Measurements from ENCODE around the gene CSN1S1.

Gene CSN1S1

DNA sequence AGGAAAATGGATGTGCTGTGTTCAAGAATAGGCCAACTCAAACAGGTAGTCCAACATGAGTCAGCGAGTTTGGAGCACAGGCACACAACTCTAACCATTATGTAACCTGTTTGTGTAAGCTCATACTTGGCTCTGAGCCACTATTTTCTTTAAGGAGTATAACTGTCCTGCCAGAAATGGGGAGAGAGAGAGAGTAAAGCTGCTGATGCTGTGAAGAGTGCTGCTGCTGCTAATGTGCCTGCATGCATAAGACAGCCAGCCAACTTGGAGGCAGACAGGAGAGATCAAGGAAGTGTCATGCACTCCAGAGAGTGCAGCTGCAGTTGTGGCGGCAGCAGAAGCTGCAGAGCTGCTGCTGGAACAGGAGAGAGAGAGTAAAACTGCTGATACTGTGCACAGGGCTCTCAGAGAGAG lies 53.2 kb downstream of the CSN1S1 start:
- DNase-seq (ENCODE audit: low read depth, low spot score), result peak; percentile 16
- no peak overlapping the region for H3K4me3 ChIP-seq (ENCODE audit: low read length)

- no peak overlapping the region for H3K4me3 ChIP-seq (ENCODE audit: low read length)
- no peak for DNase-seq (ENCODE audit: low read depth, low spot score)
These were observed 55.8 kb downstream of the CSN1S1 start for GRCh38 chr4:69986663-69987062.

GRCh38 chr4:69991016-69991415 lies 60.1 kb downstream of the CSN1S1 start:
- DNase-seq (ENCODE audit: low read depth, low spot score), result no peak
- no peak overlapping the region for H3K4me3 ChIP-seq (ENCODE audit: low read length)

DNA sequence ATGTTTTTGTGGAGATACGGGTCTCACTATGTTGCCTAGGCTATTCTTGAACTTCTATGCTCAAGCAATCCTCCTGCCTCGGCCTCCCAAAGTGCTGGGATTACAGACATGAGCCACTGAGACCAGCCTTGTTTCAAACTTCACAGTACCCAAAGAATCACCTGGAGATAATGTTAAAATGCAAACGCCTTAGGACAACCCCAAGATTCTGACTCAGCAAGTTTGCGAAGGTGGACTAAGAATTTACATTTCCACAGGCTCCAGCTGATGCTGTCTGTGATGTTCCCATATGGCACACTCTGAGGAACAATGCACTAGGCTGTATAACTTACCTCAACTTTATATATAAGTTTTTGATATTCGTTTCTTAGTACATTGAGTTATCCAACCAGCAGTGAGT lies 63.9 kb downstream of the CSN1S1 start:
- H3K4me3 ChIP-seq (ENCODE audit: low read length), result no peak overlapping the region
- DNase-seq (ENCODE audit: low read depth, low spot score), result no peak

GRCh38 chr4:69995526-69996016 lies 64.7 kb downstream of the CSN1S1 start, which contains the start of gene STATH:
Gene STATH, plus strand, starts transcription at chr4:69995966. Its CDS starts 2,472 bp downstream, at chr4:69998438.
- no peak for DNase-seq (ENCODE audit: low read depth, low spot score)
- H3K4me3 ChIP-seq (ENCODE audit: low read length), result no peak within 1 kb of the TSS

Data from Jurkat, Clone E6-1 (cell line).